Neural cell (in vitro differentiated cells): ENCODE data around the gene USP53. TPM values are rescaled to one million over a fixed set of nuclear protein-coding genes. Genes with fewer than 3 reads are reported as not detected.
"Not testable (repeated sequence)": the region's sequence is repeated elsewhere in the genome, so short reads cannot be mapped to it uniquely, and the experiment has no call there.

Experiments
- H2AFZ ChIP-seq: fragments of 200-600, 300-800 bp; sonication (generic), shearing (Covaris generic); 2 replicates; pipeline ENCODE4 v1.6.0; 2014; ENCODE audit warnings: low read depth, mild to moderate bottlenecking, antibody characterized with exemption, low read length, moderate library complexity
- H3F3A ChIP-seq: fragments of 200-600 bp; shearing (Covaris generic); 2 replicates; pipeline ENCODE4 v1.6.1; 2016; ENCODE audit warnings: mild to moderate bottlenecking, moderate library complexity, mixed read lengths, antibody characterized with exemption, low read length; ENCODE audit not compliant: insufficient read depth, poor library complexity, severe bottlenecking
- H3K27ac ChIP-seq: fragments of 200-600, 300-800 bp; sonication (generic), shearing (Covaris generic); 2 replicates; pipeline ENCODE4 v1.5.1; 2014; ENCODE audit warnings: mild to moderate bottlenecking, low read length, moderate library complexity
- H3K27me3 ChIP-seq: fragments of 300-800, 200-600 bp; sonication (generic), shearing (Covaris generic); 2 replicates; pipeline ENCODE4 v1.6.0; 2014; ENCODE audit warnings: mild to moderate bottlenecking, low read depth, low read length, moderate library complexity; ENCODE audit not compliant: insufficient read depth
- H3K36me3 ChIP-seq: fragments of 300-800, 200-600 bp; sonication (generic), shearing (Covaris generic); 2 replicates; pipeline ENCODE4 v1.5.1; 2014; ENCODE audit warnings: mild to moderate bottlenecking, antibody characterized with exemption, low read length, moderate library complexity; ENCODE audit not compliant: insufficient read depth
- H3K4me2 ChIP-seq: fragments of 300-800, 200-600 bp; sonication (generic), shearing (Covaris generic); 2 replicates; pipeline ENCODE4 v1.6.0; 2014; ENCODE audit warnings: mild to moderate bottlenecking, low read length
- H3K4me3 ChIP-seq: fragments of 300-800, 200-600 bp; sonication (generic), shearing (Covaris generic); 2 replicates; pipeline ENCODE4 v1.5.1; 2014; ENCODE audit warnings: mild to moderate bottlenecking, low read length, moderate library complexity
- H3K79me2 ChIP-seq: fragments of 200-600 bp; shearing (Covaris generic); replicated peaks from 2 replicates; pipeline ENCODE4 v1.6.0; 2014; ENCODE audit warnings: mild to moderate bottlenecking, low read length, moderate library complexity; ENCODE audit not compliant: insufficient read depth
- H3K9ac ChIP-seq: fragments of 300-800, 200-600 bp; sonication (generic), shearing (Covaris generic); 2 replicates; pipeline ENCODE4 v1.6.1; 2016; ENCODE audit warnings: mild to moderate bottlenecking, low read length, mixed read lengths
- H3K9me2 ChIP-seq: fragments of 200-600 bp; shearing (Covaris generic); 2 replicates; pipeline ENCODE4 v1.6.1; 2016; ENCODE audit warnings: mild to moderate bottlenecking, low read length, mixed read lengths; ENCODE audit not compliant: insufficient read depth
- H3K9me3 ChIP-seq: fragments of 200-600, 300-800 bp; sonication (generic), shearing (Covaris generic); 2 replicates; pipeline ENCODE4 v1.6.1; 2016; ENCODE audit warnings: mild to moderate bottlenecking, mixed run types, low read length, moderate library complexity, mixed read lengths
- H4K20me1 ChIP-seq: fragments of 200-600 bp; shearing (Covaris generic); 2 replicates; pipeline ENCODE4 v1.6.1; 2016; ENCODE audit warnings: mild to moderate bottlenecking, mixed run types; ENCODE audit not compliant: insufficient read depth
- CTCF ChIP-seq: fragments of 450-650 bp; IDR thresholded peaks from 2 replicates; pipeline ENCODE4 v1.5.1; 2014; ENCODE audit warnings: antibody characterized with exemption, mild to moderate bottlenecking, moderate library complexity; ENCODE audit not compliant: poor library complexity, severe bottlenecking
- EP300 ChIP-seq: fragments of 450-650 bp; conservative IDR thresholded peaks from 2 replicates; pipeline ENCODE4 v1.6.1; 2014; ENCODE audit warnings: antibody characterized with exemption, mild to moderate bottlenecking, moderate library complexity; ENCODE audit not compliant: poor library complexity, severe bottlenecking
- EZH2 ChIP-seq: fragments of 200-600, 300-800 bp; shearing (Covaris generic), sonication (generic); IDR thresholded peaks from 2 replicates; pipeline ENCODE4 v1.6.1; 2014; ENCODE audit warnings: antibody characterized with exemption, low read length, borderline replicate concordance, mild to moderate bottlenecking; ENCODE audit not compliant: insufficient read depth, poor library complexity, severe bottlenecking
- MXI1 ChIP-seq: fragments of 450-650 bp; conservative IDR thresholded peaks from 2 replicates; pipeline ENCODE4 v1.6.1; 2014; ENCODE audit warnings: antibody characterized with exemption, mild to moderate bottlenecking; ENCODE audit not compliant: poor library complexity, severe bottlenecking
- POLR2AphosphoS5 ChIP-seq: IDR thresholded peaks from 2 replicates; pipeline ENCODE4 v1.6.1; 2012
- RAD21 ChIP-seq: fragments of 450-650 bp; conservative IDR thresholded peaks from 2 replicates; pipeline ENCODE4 v1.6.1; 2014; ENCODE audit warnings: antibody characterized with exemption, mild to moderate bottlenecking, moderate library complexity
- SMC3 ChIP-seq: fragments of 450-650 bp; conservative IDR thresholded peaks from 2 replicates; pipeline ENCODE4 v1.6.1; 2014; ENCODE audit warnings: antibody characterized with exemption, mild to moderate bottlenecking, moderate library complexity; ENCODE audit not compliant: poor library complexity
- TAF1 ChIP-seq: IDR thresholded peaks from 2 replicates; pipeline ENCODE4 v1.6.1; 2012; ENCODE audit warnings: low read depth
- polyA plus RNA-seq: library from polyadenylated mRNA; depleted of rRNA; stranded (reverse); fragments of >200 nt; gene quantifications from 2 replicates; pipeline ENCODE4 v1.2.3, GENCODE V29; 2014
- TF ChIP-seq, protein P1 (sequence below): IDR thresholded peaks from 2 replicates; pipeline ENCODE4 v1.6.1; 2012; ENCODE audit warnings: borderline replicate concordance

Gene USP53
- polyA plus RNA-seq, 1 donor from 2014 or later: 5.0 TPM

DNA sequence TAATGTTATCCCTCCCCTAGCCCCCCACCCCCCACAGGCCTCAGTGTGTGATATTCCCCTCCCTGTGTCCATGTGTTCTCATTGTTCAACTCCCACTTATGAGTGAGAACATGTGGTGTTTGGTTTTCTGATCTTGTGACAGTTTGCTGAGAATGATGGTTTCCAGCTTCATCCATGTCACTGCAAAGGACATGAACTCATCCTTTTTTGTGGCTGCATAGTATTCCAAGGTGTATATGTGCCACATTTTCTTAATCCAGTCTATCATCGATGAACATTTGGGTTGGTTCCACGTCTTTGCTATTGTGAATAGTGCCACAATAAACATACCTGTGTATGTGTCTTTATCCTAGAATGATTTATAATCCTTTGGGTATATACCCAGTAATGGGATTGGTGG is 38.5 kb downstream of the USP53 start:
- H3K9me3 ChIP-seq, H3K4me3 ChIP-seq, H3K79me2 ChIP-seq, H3K36me3 ChIP-seq, H3K4me2 ChIP-seq, H3F3A ChIP-seq, H3K9me2 ChIP-seq, H3K27me3 ChIP-seq, H3K9ac ChIP-seq, H3K27ac ChIP-seq, H4K20me1 ChIP-seq, H2AFZ ChIP-seq: not testable (repeated sequence)

GRCh38 chr4:119255223-119255622 is 42.7 kb downstream of the USP53 start:
- H3K27ac ChIP-seq, H4K20me1 ChIP-seq, H3K9me2 ChIP-seq, H3K9ac ChIP-seq, H3K79me2 ChIP-seq, H3F3A ChIP-seq, H2AFZ ChIP-seq, H3K4me3 ChIP-seq, H3K27me3 ChIP-seq, H3K36me3 ChIP-seq, H3K4me2 ChIP-seq, H3K9me3 ChIP-seq: not testable (repeated sequence)

DNA sequence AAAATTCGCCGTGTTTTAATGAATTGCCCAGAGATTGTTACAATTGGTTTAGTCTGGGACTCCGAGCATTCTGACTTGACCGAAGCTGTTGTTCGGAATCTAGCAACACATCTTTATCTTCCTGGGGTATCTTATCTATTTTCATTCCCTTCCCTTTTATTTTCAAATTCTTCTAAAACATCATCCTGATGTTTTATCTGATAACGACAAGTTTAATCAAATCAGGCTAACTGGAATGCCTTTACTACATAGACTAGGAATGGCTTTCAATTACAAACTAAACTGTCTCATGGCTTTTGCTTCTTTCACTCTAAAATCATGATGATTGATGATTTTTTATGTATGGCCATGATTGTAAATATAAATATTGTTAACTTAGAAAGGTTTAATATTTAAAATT is 48.0 kb downstream of the USP53 start:
- H3K4me3 ChIP-seq: no peak overlapping the region
- no peaks in the 10 kb centered on the region for H3K27me3 ChIP-seq
- H4K20me1 ChIP-seq: no peaks in the 10 kb centered on the region
- H3F3A ChIP-seq: no peaks in the 10 kb centered on the region
- no peak overlapping the region for H3K4me2 ChIP-seq
- TF ChIP-seq SMC3 (no peak), TAF1 (no peak), CTCF (no peak), EP300 (no peak), MXI1 (no peak), EZH2 (no peak), RAD21 (no peak), POLR2AphosphoS5 (no peak)
- TF ChIP-seq, protein P1, sequence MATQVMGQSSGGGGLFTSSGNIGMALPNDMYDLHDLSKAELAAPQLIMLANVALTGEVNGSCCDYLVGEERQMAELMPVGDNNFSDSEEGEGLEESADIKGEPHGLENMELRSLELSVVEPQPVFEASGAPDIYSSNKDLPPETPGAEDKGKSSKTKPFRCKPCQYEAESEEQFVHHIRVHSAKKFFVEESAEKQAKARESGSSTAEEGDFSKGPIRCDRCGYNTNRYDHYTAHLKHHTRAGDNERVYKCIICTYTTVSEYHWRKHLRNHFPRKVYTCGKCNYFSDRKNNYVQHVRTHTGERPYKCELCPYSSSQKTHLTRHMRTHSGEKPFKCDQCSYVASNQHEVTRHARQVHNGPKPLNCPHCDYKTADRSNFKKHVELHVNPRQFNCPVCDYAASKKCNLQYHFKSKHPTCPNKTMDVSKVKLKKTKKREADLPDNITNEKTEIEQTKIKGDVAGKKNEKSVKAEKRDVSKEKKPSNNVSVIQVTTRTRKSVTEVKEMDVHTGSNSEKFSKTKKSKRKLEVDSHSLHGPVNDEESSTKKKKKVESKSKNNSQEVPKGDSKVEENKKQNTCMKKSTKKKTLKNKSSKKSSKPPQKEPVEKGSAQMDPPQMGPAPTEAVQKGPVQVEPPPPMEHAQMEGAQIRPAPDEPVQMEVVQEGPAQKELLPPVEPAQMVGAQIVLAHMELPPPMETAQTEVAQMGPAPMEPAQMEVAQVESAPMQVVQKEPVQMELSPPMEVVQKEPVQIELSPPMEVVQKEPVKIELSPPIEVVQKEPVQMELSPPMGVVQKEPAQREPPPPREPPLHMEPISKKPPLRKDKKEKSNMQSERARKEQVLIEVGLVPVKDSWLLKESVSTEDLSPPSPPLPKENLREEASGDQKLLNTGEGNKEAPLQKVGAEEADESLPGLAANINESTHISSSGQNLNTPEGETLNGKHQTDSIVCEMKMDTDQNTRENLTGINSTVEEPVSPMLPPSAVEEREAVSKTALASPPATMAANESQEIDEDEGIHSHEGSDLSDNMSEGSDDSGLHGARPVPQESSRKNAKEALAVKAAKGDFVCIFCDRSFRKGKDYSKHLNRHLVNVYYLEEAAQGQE: no peak
- H2AFZ ChIP-seq: no peak overlapping the region
- no peak overlapping the region for H3K9ac ChIP-seq
- no peaks in the 10 kb centered on the region for H3K9me3 ChIP-seq
- H3K9me2 ChIP-seq: no peaks in the 10 kb centered on the region
- no peak overlapping the region for H3K27ac ChIP-seq
- no peaks in the 10 kb centered on the region for H3K36me3 ChIP-seq
- H3K79me2 ChIP-seq: no peaks in the 10 kb centered on the region
